ENCODE results near the gene SNRNP35.

The SNRNP35 gene

DNA sequence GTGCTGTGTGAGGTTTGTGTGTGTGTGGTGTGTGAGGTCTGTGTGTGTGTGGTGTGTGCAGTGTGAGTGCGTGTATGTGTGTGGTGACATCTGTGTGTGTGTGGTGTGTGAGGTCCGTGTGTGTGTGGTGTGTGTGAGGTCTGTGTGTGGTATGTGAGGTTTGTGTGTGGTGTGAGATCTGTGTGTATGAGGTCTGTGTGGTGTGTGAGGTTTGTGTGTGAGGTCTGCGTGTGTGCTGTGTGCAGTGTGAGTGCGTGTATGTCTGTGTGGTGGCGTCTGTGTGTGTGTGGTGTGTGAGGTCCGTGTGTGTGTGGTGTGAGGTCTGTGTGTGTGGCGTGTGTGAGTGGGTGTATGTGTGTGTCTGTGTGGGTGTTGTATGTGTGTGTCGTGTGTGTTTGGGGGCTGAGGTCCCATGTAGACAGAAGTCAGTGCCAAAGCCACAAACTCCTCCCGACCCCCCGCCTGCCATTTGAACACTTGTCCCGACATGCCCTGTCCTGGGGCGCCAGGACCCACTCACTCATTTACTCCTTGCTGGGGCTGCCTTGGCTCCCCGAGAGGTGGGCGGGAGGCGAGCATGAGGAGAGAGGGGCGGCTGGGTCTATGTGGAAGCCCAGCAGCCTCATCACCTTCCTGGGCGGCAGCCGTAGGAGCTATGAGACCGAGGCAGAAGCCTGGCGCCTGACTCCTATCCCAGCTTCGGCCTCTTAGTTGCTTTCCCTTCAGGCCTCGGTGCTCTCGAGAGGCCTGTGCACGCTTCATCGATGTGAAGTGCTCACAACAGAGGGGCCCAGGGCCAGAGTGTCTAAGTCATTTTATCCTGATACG is 55.1 kb downstream of the SNRNP35 start (continued):
- TF ChIP-seq, protein P1, sequence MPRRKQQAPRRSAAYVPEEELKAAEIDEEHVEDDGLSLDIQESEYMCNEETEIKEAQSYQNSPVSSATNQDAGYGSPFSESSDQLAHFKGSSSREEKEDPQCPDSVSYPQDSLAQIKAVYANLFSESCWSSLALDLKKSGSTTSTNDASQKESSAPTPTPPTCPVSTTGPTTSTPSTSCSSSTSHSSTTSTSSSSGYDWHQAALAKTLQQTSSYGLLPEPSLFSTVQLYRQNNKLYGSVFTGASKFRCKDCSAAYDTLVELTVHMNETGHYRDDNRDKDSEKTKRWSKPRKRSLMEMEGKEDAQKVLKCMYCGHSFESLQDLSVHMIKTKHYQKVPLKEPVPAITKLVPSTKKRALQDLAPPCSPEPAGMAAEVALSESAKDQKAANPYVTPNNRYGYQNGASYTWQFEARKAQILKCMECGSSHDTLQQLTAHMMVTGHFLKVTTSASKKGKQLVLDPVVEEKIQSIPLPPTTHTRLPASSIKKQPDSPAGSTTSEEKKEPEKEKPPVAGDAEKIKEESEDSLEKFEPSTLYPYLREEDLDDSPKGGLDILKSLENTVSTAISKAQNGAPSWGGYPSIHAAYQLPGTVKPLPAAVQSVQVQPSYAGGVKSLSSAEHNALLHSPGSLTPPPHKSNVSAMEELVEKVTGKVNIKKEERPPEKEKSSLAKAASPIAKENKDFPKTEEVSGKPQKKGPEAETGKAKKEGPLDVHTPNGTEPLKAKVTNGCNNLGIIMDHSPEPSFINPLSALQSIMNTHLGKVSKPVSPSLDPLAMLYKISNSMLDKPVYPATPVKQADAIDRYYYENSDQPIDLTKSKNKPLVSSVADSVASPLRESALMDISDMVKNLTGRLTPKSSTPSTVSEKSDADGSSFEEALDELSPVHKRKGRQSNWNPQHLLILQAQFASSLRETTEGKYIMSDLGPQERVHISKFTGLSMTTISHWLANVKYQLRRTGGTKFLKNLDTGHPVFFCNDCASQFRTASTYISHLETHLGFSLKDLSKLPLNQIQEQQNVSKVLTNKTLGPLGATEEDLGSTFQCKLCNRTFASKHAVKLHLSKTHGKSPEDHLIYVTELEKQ (tag by site-specific recombination; IDR thresholded peaks at IDR 0.05; ENCODE audit: borderline replicate concordance), result no peak
- TF ChIP-seq ZNF138 (tag by site-specific recombination; IDR thresholded peaks at IDR 0.05; ENCODE audit: borderline replicate concordance) (no peak), RBAK (tag by site-specific recombination; IDR thresholded peaks at IDR 0.05) (no peak), HOXC10 (CRISPR knock-in tag; IDR thresholded peaks at IDR 0.05) (no peak), ZSCAN4 (tag by site-specific recombination; IDR thresholded peaks at IDR 0.05) (0 out of 2 replicates have a peak, but pooled peaks have one; percentile 23), ZNF280C (tag by site-specific recombination; IDR thresholded peaks at IDR 0.05) (no peak; the same call in 1 of the 2 replicates), PATZ1 (tag by site-specific recombination; IDR thresholded peaks at IDR 0.05) (no peak), ZNF24 (tag by site-specific recombination; IDR thresholded peaks at IDR 0.05) (no peak), YY2 (tag by site-specific recombination; IDR thresholded peaks at IDR 0.05) (no peak), ZNF777 (tag by site-specific recombination; IDR thresholded peaks at IDR 0.05; ENCODE audit: borderline replicate concordance) (no peak), ZNF830 (tag by site-specific recombination; IDR thresholded peaks at IDR 0.05; ENCODE audit: low read depth) (no peak)

- POLR2A ChIA-PET, result no interaction called here
- Histone ChIP-seq H3K4me3 (ENCODE audit: low read depth, low read length) (no peak overlapping the region), H3K27ac (ENCODE audit: extremely low read depth, low read depth, low read length) (peak overlapping the region; percentile 38), H3K9me3 (ENCODE audit: control insufficient read depth, insufficient read depth, low read depth, low read length) (no peaks in the 10 kb centered on the region), H3K36me3 (ENCODE audit: control insufficient read depth in 2 of 2, insufficient read depth in 1 of 2, low read length in 2 of 2) (peaks cover 42 to 69% of the 10 kb centered on the region in 2 experiments), H3K4me1 (ENCODE audit: control insufficient read depth, insufficient read depth, low read length) (no peaks in the 10 kb centered on the region)
- CTCF ChIA-PET, result interaction anchor here (0.5 to 1.0 kb wide), 2 partner anchors 70 to 90 kb away, joined by 3 read pairs; no protein-coding TSS in a partner anchor
- TF ChIP-seq, protein P2, sequence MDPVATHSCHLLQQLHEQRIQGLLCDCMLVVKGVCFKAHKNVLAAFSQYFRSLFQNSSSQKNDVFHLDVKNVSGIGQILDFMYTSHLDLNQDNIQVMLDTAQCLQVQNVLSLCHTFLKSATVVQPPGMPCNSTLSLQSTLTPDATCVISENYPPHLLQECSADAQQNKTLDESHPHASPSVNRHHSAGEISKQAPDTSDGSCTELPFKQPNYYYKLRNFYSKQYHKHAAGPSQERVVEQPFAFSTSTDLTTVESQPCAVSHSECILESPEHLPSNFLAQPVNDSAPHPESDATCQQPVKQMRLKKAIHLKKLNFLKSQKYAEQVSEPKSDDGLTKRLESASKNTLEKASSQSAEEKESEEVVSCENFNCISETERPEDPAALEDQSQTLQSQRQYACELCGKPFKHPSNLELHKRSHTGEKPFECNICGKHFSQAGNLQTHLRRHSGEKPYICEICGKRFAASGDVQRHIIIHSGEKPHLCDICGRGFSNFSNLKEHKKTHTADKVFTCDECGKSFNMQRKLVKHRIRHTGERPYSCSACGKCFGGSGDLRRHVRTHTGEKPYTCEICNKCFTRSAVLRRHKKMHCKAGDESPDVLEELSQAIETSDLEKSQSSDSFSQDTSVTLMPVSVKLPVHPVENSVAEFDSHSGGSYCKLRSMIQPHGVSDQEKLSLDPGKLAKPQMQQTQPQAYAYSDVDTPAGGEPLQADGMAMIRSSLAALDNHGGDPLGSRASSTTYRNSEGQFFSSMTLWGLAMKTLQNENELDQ (tag by site-specific recombination; IDR thresholded peaks at IDR 0.05; ENCODE audit: low read depth), result no peak
- no peak for TF ChIP-seq ZNF677 (tag by site-specific recombination; IDR thresholded peaks at IDR 0.05)
- no peak for TF ChIP-seq ZNF133 (tag by site-specific recombination; IDR thresholded peaks at IDR 0.05)
- TF ChIP-seq ZNF24 (tag by site-specific recombination; IDR thresholded peaks at IDR 0.05), result no peak
- no peak for TF ChIP-seq ZFP69B (tag by site-specific recombination; IDR thresholded peaks at IDR 0.05)
- TF ChIP-seq ZNF549 (tag by site-specific recombination; IDR thresholded peaks at IDR 0.05), result no peak
Observed at GRCh38 chr12:123513805-123514204, 55.9 kb downstream of the SNRNP35 start.

Data from HEK293 (cell line).